CMK (cell line): ENCODE measurements around the gene AGL.
A peak's percentile ranks its signal among the peaks of the same experiment; 100 is the strongest.
"Not testable (repeated sequence)": the region's sequence is repeated elsewhere in the genome, so short reads cannot be mapped to it uniquely, and the experiment has no call there.

ENCODE experiments used
- DNase-seq: peaks from one replicate; pipeline ENCODE4 v3.0.0-alpha.2; 2010; ENCODE audit warnings: low read depth

AGL gene

DNA sequence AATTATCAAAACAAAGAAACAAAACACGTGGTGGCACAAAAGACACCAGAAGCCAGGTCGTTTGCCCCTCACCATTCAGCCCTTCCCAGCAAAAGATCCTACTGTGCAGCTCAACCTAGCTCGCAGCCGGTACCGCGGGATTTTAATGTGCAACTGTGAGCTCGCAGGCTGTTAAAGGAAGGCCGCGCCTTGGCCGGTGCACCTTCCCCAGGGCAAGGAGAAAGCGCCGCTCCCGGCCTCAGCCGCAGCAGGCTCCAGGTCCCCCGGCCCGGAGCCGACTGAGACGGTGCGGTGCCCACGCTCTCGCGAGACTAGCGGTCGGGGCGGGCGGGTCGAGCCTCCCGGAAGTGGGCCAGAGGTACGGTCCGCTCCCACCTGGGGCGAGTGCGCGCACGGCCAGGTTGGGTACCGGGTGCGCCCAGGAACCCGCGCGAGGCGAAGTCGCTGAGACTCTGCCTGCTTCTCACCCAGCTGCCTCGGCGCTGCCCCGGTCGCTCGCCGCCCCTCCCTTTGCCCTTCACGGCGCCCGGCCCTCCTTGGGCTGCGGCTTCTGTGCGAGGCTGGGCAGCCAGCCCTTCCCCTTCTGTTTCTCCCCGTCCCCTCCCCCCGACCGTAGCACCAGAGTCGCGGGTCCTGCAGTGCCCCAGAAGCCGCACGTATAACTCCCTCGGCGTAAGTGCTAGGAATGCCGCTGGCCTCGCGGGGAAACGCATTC lies at the start of gene AGL:
Gene AGL, plus strand, starts transcription at position 618 of the 715 bp plus-strand sequence. CDS start 682 bp downstream, outside the sequence.
- peak; percentile 70 for DNase-seq

DNA sequence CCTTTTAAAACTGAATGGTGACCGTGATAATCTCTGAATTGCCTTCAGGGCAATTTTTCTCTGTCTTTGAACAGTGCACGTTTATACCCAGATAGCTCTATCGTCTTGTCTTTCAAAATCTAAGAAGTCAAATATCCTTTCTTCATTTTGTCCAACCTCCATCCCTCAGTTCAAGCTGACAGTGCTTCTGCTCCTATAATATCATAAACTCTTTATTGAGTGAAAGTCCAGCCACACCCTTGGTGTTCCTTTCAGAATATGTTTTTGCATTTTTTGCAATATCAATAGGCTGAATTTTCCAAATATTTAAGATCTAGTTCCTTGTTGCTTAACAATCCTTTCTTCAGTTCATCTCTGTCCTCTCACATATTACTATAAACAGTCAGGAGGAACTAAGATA lies 48.6 kb upstream of the AGL start:
- DNase-seq = no peak

DNA sequence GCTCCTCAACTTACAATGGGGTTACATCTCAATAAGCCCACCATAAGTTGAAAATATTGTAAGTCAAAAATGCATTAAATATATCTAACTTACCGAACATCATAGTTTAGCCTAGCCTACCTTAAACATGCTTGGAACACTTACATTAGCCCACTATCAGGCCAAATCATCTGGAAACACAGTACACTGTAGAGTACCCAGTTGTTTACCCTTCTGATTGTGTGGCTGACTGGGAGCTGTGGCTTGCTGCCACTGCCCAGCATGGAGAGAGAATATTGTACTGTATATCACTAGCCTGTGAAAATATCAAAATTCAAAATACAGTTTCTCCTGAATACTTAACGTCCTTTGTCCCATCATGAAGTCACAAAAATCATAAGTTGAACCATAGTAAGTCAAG lies 43.3 kb upstream of the AGL start:
- DNase-seq = no peak

DNA sequence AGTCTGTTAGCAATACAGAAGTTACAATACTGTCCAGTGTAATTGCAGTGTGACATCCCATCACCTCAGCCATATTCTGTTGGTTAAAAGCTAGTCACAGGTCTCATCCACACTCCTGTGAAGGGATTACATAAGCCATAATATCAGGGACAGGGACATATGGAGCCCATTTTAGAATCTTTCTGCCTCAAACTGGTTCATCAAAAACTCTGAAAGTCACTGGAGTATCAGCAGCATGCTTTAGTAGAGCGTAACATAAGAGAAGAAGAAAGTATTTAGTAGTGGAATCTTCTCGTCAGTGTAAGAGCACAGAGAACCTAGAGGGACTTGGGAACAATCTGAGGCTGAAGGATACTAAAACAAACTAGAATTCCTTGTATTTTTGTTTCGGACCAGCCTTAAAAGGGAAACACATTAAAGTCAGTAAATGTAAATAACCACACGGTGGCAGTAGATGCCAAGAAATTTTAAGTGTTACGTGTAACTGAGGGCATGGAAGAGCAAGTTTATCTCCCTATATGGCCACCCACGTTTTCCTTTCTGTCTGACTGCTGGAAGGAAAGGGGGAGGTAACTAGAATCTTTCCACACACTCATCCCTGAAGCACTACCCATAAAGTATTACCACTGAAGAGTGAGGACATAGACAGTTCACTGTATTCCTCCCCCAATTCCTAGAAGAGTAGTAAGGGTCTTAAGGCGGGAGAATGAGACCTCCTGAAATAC lies 41.6 kb upstream of the AGL start:
- DNase-seq = peak; percentile 57

DNA sequence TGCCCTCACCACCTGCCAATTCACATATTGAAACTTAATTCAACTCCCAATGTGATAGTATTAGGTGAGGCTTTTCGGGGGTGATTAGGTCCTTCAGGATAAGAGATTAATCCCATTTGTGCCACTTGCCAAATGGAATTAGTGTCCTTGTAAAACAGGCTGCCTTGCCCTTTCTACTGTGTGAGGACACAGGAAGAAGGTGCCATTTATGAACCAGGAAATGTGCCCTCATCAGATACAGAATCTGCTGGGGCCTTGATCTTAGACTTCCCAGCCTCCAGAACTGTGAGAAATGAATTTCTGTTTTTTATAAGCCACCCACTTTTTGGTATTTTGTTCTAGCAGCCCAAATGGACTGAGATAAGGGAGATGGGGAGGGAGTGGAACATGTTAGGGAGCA lies 39.1 kb upstream of the AGL start:
- DNase-seq = no peak

DNA sequence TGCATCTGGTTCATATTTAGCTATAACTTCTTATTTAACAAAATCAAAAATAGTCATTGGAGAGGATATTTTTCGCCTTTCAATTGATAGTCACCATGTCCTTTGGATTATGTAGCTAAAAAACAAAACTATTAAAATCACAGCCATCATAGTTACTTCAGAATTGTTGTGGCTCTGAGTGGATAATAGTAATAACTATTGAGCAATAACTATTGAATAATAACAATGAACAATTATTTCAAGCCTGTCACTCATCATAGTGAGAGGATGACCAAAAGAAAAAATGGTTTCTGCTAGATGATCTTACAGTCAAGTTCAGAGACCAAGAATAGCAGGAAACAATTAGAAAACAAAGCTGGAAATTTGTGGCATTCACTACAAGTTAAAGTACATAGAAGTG lies 38.4 kb upstream of the AGL start:
- no peak for DNase-seq

DNA sequence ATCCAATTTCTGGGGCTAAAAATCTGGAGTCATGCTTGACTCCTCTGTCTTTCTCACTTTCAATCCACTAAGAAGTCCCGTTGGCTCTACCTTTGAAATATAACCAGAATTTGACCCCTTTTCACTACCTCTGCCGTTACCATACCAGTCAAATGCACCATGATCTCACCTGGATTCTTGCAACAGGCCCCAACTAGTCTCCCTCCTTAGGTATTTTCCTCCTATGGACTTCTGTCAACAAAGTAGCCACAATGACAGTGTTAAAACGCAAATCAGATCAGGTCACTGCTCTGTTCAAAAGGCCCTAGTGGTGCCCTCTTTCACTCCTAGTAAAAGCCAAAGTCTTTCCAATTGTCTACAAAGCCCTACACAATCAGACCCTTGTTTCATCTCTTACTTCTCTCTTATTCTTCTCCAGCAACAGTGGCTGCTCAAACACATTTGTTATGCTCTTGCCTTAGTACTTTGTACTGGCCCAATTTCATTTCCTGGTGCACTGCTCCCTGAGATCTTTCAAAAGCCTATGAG lies 35.7 kb upstream of the AGL start:
- DNase-seq = no peak

DNA sequence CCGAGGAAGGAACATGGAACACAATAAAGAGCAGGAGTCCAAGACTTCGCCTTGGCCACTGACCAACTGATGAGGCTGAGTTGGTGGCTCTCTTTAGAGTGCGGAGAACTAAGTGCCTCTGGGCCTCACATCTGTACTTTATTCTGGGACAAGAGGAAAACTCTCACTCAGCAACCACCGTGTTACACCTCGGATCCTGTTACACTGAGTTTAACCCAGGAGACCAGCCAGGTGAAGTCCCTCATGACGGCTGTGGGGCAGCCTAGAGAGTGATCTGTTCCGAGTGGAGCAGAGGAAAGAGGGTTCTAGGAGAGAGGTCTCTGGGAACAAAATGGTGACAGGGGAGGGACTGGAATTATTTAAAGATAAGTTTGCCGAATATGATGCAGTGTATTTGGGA lies 33.5 kb upstream of the AGL start:
- no peak for DNase-seq

DNA sequence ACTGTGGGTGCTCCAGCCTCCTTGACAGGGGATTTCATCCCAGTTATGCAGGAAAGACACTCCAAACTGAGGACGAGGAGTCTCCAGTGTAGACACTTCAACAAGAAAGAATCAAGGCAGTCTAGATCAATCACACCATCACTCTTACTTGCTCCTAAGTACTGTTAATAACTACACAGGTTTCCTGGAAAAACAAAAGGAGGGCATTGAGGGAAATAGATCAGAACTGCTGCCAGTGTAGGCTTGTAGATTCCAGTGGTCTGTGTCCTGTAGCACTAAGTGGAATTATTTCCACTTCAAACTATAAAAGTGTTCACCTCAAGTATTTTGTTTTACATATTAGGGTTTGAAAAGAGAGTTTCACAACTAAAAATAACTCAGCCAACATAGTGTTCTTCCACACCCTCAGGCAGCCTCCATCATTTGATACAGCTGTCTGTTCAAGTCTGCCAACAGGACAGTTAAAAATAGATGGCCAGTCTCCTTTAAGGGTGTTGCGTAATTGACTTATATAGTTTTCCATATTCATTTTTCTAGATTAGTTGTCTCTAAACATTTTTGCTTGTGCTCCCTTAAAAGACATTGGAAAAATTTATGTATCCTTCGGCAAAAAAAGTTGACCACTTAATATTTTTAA lies 32.0 kb upstream of the AGL start:
- no peak for DNase-seq

DNA sequence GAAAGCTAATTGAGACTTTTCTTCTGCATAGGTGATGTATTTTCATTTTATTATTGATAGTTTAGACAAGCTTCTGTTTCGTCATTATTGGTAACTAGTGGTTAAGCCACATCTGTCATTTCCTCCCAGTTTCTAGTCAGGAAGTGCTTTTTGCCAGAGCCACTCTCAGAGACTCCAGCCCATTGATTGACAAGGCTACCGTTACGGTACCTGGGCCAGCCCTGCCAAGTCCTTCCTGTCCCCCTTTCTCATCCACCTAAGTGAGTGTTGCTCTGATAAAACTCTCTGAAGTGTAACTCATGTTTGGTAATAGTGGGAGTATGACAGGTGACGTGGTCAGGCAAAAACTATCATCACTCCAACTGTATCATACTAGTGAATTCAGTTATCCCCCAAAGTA lies 29.6 kb upstream of the AGL start:
- DNase-seq = no peak

DNA sequence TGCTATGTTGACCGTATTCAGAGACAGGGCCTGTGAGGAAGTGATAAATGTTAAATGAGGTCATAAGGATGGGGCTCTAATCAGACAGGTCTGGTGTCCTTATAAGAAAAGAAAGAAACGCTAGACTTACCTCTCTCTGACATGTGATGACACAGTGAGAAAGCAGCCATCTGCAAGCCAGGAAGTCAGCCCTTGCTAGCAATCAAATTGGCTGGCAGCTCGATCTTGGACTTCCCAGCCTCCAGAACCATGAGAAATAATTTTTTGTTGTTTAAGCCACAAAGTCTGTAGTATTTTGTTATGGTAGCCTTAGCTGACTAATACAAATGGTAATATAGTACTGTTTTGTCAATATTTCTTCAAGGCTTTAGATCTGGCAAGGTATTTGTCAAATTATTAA lies 25.1 kb upstream of the AGL start:
- DNase-seq = no peak

DNA sequence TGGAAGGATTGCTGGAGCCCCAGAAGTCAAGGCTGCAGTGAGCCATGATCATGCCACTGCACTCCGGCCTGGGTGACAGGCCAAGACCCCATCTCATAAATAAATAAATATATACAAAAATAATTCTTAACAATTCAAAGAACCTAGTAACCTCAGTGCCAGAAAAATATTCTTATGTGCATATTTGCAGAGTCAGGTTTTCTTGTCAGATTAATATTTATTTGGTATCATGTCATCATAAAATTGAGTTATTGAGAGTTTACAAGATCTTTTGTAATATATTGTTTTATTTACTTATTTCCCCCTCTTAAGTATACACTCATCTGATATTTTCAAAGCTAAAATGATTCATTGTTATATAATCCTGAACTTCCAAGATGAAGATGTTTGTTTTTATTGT lies 24.5 kb upstream of the AGL start:
- no peak for DNase-seq

DNA sequence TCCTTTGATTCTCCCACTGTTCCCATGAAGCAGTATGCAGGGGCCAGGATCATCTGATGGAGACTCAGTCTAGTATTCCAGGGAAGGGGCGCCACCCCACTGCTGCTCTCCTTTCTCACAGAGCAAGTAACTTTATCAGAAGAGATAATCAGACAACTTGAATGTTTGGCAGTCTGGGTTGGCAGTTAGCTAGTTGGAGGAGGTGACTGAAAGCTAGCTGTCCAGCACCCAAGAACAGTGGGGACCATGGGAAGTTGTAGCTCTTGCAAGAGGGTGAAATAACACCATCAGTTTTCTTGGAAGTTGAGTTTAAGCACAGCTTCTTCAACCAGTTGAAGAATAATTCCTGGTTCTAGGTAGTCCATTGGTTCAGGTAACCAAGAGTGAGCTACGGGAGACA lies 22.2 kb upstream of the AGL start:
- DNase-seq = no peak

DNA sequence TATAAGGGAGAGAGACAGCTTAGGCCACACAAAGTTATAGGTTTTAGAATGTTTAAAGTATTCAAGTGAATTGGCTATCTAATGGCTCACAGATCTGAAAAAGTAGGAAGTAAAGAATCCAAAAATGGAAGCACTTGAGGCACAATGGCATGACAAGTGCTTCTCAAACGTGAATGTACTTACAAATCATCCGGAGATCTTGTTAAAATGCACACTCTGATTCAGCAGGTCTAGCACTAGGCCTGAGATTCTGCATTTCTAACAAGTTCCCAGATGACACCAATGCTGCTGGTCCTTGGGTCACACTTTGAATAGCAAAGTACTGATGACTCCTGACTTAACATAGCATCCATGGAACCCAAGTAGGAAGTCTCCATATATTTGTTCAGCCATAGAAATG lies 20.9 kb upstream of the AGL start:
- DNase-seq = no peak

DNA sequence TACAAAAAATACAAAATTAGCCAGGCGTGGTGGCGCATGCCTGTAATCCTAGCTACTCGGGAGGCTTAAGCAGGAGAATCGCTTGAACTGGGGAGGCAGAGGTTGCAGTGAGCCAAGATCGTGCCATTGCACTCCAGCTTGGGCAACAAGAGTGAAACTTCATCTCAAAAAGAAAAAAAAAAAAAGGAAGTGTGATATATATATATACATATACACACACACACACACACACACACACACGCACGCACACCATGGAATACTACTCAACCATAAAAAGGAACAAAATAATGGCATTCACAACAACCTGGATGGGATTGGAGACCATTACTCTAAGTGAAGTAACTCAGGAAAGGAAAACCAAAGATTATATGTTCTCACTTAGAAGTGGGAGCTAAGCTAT lies 16.2 kb upstream of the AGL start:
- not testable (repeated sequence) for DNase-seq

DNA sequence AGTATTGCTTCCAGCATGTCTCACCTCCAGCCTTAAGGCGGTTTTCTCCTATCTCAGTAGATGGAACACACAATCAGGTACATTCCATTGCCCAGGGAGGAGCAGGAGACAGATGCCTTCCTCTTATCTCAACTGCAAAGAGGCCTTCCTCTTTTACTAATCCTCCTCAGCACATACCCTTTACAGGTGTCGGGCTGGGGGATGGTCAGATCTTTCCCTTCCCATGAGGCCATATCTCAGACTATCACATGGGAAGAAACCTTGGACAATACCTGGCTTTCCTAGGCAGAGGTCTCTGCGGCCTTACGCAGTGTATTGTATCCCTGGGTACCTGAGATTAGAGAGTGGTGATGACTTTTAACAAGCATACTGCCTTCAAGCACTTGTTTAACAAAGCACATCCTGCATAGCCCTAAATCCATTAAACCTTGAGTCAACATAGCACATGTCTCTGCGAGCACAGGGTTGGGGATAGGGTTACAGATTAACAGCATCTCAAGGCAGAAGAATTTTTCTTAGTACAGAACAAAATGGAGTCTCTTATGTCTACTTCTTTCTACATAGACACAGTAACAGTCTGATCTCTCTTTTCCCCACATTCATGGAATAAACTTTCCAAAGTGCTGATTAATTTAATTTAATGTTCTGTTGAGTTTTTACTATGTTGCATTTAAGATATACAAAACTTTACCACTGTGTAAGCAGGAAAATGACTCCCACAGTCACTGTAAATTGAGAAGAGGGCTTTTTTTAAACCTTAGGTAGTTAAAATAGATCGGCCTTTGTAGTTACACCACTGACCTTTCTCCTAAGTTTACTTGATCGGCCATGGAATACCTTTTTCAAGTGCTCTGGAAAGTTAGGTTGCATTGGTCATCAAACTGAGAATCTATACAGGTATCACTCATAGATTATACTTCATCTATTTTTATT lies 13.7 kb upstream of the AGL start:
- DNase-seq = not testable (repeated sequence)

DNA sequence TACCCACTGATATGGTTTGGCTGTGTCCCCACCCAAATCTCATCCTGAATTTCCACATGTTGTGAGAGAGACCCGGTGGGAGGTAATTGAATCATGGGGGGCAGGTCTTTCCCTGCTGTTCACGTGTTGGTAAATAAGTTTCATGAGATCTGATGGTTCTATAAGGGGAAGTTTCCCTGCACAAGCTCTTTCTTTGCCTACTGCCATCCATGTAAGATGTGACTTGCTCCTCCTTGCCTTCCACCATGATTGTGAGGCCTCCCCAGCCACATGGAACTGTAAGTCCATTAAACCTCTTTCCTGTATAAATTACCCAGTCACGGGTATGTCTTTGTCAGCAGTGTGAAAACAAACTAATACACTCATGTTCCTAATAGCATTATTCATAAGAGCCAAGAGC lies 9.8 kb upstream of the AGL start:
- not testable (repeated sequence) for DNase-seq

DNA sequence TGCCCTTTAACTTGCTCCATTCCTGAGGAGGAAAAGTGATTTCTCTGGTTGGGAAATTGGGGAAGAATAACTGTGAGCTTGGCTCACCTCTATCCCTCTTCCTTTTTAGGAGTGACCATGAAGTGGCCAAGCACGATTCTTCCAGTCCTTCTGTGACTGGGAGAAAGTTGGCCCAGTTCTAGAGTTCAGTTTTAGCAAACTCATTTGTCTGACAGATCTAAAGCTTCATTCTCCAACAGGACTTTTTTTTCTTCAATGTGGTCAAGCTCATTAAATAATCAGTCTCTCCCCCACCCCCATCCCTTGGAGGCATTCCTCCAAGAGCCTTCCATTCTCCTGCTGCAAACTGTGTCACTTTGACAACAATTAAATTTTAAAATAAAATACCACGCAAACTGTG lies 6.4 kb upstream of the AGL start:
- no peak for DNase-seq

DNA sequence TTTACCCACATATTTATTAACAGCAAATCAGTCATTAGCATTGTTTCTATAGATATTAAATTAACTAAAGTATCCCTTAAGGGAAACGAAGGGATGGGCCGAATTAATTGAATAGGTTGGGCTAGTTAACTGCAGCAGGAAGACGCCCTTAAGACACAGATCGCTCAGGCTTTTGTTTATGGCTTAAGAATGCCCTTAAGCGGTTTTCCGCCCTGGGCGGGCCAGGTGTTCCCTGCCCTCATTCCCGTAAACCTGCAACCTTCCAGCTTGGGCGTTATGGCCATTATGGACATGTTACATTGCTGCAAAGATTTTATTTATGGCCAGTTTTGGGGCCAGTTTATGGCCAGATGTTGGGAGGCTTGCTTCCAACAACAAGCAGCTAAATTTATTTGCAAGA lies 5.0 kb upstream of the AGL start:
- not testable (repeated sequence) for DNase-seq

DNA sequence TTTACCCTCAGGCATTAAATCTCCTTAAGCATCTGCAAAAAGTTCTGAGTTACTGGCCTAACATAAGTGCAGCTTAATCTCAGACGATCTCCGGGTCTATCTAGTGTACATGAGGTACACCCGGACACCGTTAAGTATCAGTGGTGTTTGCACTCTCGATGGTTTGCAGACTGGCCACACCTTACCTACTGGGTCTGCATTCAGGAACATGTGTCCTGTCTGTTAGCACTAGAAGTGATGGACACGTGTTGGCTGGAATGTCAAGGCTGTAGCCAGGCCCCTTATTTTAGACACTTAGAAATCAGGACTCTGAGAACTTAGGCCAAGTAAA lies 783 bp upstream of the AGL start:
- peak; percentile 7 for DNase-seq

DNA sequence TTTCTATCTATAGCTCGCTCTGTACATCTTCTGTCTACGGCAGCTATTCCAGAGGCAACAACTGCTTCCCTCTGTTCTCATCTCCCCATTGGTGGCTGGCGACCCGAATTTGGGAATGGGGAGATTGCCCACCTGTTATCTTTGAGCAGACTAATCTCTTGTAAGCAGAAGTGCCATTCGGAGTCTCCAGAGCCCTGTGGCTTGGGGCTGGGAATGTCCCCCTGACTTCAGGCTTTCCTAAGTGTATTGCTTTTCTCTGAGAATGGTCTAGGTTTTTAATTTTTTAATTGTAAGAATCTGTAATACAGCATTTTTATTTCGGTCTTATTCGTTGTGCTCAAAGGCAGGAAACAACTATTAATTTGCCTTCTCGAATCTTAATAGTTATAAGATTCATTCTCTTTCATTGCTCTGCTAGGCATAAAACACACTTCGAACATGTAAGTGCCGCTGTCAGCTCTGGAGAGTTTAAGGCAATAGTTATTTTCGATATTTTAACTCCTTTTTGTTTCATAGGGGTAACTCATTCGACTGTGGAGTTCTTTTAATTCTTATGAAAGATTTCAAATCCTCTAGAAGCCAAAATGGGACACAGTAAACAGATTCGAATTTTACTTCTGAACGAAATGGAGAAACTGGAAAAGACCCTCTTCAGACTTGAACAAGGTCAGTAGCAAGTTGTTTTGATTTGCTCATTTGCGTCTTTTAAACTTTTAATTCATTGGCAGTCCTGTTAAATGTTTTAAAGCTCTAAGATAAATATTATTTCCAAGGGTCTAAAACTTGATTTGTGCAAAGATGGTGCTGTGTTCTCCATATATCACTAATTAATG lies 514 bp downstream of the AGL start:
- no peak for DNase-seq
